GM18499 (cell line): ENCODE results near the gene HSPA1L.
"Not testable (repeated sequence)": the region's sequence is repeated elsewhere in the genome, so short reads cannot be mapped to it uniquely, and the experiment has no call there.

Experiments
- ATAC-seq: cut with Tn5 transposase; IDR thresholded peaks from one replicate; pipeline ENCODE4 v1.9.1; 2021; ENCODE audit warnings: moderate number of reproducible peaks; ENCODE audit not compliant: insufficient read depth, unreplicated experiment

HSPA1L gene

GRCh38 chr6:31817133-31817928 is 2.2 kb upstream of the HSPA1L start:
- ATAC-seq: not testable (repeated sequence)

- ATAC-seq: no peak
Measured at GRCh38 chr6:31814677-31815024, 432 bp downstream of the HSPA1L start.

- no peak for ATAC-seq
Measured at GRCh38 chr6:31813465-31813849, 1.6 kb downstream of the HSPA1L start.

- ATAC-seq: no peak
Measured at GRCh38 chr6:31811645-31812044, 3.4 kb downstream of the HSPA1L start.

GRCh38 chr6:31808599-31808998 is 6.5 kb downstream of the HSPA1L start:
- ATAC-seq: not testable (repeated sequence)

- peak; percentile 56 for ATAC-seq
Measured at GRCh38 chr6:31806470-31807272, 8.4 kb downstream of the HSPA1L start, which contains the start of gene LSM2. Gene LSM2 (minus strand): TSS chr6:31806966. CDS start chr6:31806757, 209 bp downstream.

- peak; percentile 17 for ATAC-seq
Measured at GRCh38 chr6:31805939-31806469, 9.1 kb downstream of the HSPA1L start.

- not testable (repeated sequence) for ATAC-seq
Measured at GRCh38 chr6:31801031-31801927, 13.8 kb downstream of the HSPA1L start.

GRCh38 chr6:31799781-31800180 is 15.3 kb downstream of the HSPA1L start:
- ATAC-seq: no peak

- ATAC-seq: no peak
Measured at GRCh38 chr6:31797588-31797987, 17.5 kb downstream of the HSPA1L start.

- no peak for ATAC-seq
Measured at GRCh38 chr6:31796993-31797385, 18.1 kb downstream of the HSPA1L start.

- no peak for ATAC-seq
Measured at GRCh38 chr6:31795616-31796298, 19.3 kb downstream of the HSPA1L start, which contains the start of gene VARS1. Gene VARS1 (minus strand): TSS chr6:31795752. CDS start chr6:31795217, 535 bp downstream.

GRCh38 chr6:31794866-31795615 is 20.0 kb downstream of the HSPA1L start:
- no peak for ATAC-seq

GRCh38 chr6:31794294-31794865 is 20.7 kb downstream of the HSPA1L start:
- no peak for ATAC-seq

GRCh38 chr6:31793927-31794245 is 21.2 kb downstream of the HSPA1L start:
- ATAC-seq: not testable (repeated sequence)

- ATAC-seq: no peak
Measured at GRCh38 chr6:31792761-31793171, 22.3 kb downstream of the HSPA1L start.

- ATAC-seq: no peak
Measured at GRCh38 chr6:31792090-31792374, 23.1 kb downstream of the HSPA1L start.

- ATAC-seq: no peak
Measured at GRCh38 chr6:31791324-31792089, 23.6 kb downstream of the HSPA1L start.
